PC-9 (cell line): ENCODE results near the gene PYCR2.
"Not testable (repeated sequence)": the region's sequence is repeated elsewhere in the genome, so short reads cannot be mapped to it uniquely, and the experiment has no call there.

Source experiments
- CTCF ChIP-seq: fragments of 200-600 bp; sonication (generic); conservative IDR thresholded peaks from 2 replicates; pipeline ENCODE4 v1.6.1; 2017; ENCODE audit warnings: mixed run types, antibody characterized with exemption, mild to moderate bottlenecking, moderate library complexity
- EZH2 ChIP-seq: fragments of 200-600 bp; sonication (generic); IDR thresholded peaks from 2 replicates; pipeline ENCODE4 v1.8.0; 2017; ENCODE audit warnings: antibody characterized with exemption, low read depth

GRCh38 chr1:225970592-225971157 lies 46.6 kb upstream of the PYCR2 start:
- not testable (repeated sequence) for TF ChIP-seq EZH2, CTCF
